Right lung (tissue), 5 donors: ENCODE data around the gene CNOT4. TPM values are rescaled to one million over a fixed set of nuclear protein-coding genes. Genes with fewer than 3 reads are reported as not detected.
"Not testable (repeated sequence)": the region's sequence is repeated elsewhere in the genome, so short reads cannot be mapped to it uniquely, and the experiment has no call there.

Experiments
- DNase-seq, 2 donors: peaks; one replicate each; pipeline ENCODE4 v3.0.0-alpha.2; 2013
- polyA plus RNA-seq, 5 donors: library from polyadenylated mRNA; unstranded; fragments of 120-200 nt; gene quantifications; one replicate each; pipeline versions ENCODE4 v1.2.1 to v1.2.3, GENCODE V29; 2013; ENCODE audit warnings: inconsistent platforms in 1 of 5, low replicate concordance in 1 of 5; ENCODE audit not compliant: insufficient read length in 5 of 5, insufficient read depth in 1 of 5

Gene CNOT4
- polyA plus RNA-seq, 5 donors = 27.5 to 36.6 (median 33.1) TPM

DNA sequence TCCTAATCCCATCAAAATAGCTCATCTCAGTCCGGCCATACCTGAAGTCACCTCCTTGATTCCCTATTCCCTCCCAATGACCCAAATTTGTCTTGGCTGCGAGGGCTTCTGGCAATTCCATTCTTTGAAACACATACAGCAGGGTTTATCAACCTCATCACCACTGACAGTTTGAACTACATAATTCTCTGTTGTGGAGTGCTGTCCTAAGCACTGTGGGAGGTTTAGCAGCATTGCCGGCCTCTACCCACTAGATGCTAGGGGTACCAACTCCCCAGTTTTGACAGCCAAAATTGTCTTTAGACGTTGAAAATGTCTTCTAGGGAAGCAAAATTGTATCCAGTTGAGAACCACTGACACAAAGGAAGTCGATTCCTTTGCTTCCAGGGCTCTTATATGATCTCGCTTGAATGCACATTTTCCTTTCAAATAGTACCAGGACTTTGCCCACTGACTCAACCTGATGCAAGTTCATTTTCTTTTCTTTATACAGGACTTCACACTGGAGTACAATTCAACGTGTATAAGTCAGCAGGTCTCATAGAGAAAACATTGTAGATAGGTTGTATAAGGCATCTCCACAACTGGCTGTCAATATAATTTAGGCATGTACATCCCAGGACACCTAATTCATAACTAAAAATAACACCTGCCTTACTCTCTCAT is 142.9 kb downstream of the CNOT4 start:
- no peak for DNase-seq

DNA sequence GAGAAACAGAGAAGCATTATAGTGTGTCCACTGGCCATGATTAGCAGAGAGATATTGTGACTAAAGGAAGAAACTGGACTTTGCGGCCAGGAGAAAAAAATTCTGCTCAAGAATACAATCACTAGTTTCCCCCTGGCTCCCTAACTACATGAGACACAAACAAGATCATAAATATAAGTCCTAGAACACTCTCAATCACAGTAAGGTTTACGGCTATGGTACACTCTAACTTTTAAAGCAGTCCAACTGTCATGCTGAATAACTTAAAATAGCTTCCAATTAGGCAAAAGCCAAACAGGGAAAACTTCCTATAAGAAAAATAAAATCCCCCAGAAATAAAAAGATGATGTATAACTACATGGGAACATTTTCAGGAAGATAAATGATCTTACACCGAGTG is 144.2 kb downstream of the CNOT4 start:
- DNase-seq = no peak

DNA sequence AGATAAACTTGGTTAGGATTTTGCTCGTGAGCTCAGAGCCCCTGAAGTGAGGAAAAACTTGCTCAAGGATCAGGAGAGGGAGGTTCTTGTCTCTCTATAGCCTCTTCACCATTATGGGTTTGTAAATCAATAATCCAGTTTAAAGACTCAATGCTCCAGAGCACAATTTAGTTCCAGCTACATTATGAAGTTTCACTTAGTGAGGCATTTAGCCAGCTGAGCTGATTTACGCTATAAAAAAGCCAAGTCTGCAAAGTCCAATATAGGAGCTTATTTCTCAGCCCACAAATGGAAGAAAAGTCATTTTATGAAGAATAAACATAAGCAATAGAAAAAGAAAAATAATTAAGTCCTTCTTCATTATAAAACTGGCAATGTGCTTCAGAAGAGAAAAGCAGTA is 145.7 kb downstream of the CNOT4 start:
- DNase-seq = no peak

GRCh38 chr7:135362871-135363270 is 147.0 kb downstream of the CNOT4 start:
- no peak for DNase-seq

- no peak for DNase-seq
Measured at GRCh38 chr7:135361788-135362187, 148.1 kb downstream of the CNOT4 start.

DNA sequence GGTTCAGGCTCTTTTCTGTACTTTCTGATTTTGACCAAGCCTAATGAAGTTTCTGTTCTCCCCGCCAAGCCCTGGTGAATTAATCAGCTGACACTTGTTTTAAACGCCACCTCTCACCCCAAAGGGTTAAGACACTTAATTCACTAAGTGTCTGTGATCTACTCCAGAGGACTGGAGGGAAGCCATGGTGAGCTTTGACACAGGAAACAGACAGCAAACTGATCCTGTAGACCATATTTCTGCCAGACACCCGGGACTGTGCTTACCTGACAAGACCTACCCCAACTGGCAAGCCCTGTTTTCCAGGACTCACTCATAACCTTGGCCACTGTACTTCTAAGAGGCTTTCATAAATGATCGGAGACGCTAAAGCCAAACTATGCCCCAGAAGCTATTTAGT is 150.3 kb downstream of the CNOT4 start:
- peak; percentile 84 for DNase-seq

DNA sequence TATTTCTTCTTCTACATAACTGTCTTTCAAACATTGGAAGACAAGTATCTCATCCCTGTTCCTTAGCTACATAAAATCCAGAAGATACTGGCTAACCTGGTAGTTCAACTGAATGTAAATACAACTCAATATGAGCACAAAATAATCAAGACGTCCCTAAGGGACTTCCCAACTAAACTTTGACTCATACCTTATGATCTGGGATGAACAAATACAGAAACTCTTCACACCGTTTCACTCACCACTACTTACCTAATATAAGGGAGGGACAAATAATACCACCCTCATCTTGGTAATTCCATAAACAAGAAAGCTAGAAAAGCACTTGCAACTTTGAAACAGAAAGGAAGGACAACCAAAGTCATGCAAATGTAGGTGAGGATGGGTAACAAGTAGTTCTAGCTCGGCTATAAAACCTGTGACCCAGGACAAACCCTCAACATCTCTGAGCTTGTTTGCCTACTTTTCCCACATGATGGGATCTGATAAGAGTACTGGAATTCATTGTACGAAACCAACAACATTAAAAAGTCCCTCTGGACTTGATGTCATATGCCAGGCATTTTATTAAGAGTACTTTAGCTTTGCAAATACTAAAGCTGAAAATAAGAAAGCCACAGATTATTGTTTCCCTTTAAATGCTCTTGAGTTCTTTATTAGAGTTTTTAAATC is 154.4 kb downstream of the CNOT4 start:
- no peak for DNase-seq

DNA sequence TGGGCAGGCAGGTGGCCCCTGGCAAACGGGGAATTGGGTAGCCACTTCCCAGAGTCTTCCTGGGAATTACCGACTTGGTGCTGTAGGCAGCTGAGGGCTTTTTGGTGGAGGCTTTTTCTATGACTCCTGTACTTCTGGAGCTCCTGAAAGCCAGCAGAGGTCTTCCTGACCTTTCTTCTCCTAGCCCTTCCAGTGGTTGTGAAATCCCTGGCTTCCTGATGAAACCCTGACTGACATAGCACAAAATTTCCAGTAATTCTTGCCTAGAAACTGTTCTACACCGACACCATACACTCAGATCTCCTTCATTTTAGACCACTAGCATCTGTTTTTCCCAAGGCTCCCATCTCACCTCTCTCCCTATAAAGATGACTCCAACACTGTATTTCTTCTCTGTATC is 156.1 kb downstream of the CNOT4 start:
- no peak for DNase-seq

DNA sequence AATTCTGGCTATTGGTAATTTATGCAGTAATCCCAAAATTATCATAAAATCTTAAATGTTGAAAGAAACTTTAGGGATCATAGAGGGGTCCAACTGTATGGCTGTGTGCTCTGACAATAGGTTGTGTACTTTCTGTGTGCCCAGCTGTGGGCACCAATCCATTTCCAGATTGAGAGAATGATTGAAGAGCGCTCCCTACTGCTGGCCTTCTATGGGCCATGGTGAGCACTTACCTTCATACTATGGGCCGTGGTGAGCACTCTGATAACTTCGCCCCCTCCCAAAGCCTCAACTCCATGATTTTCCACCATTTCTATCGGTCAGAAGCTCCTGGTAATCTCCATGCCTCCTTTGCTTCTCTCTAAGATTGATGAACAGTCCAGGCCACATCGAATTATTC is 157.6 kb downstream of the CNOT4 start:
- no peak for DNase-seq

DNA sequence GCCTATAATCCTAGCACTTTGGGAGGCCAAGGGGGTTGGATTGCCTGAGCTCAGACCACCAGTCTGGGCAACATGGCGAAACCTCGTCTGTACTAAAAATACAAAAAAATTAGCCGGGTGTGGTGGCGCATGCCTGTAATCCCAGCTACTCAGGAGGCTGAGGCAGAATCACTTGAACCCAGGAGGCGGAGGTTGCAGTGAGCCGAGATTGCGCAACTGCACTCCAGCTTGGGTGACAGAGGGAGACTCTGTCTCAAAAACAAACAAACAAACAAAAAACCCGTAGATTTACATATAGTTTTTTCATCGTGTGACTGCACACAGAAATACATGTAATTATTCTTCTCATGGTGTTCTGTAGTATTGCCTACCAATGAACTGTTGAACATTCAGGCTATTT is 158.8 kb downstream of the CNOT4 start:
- not testable (repeated sequence) for DNase-seq

DNA sequence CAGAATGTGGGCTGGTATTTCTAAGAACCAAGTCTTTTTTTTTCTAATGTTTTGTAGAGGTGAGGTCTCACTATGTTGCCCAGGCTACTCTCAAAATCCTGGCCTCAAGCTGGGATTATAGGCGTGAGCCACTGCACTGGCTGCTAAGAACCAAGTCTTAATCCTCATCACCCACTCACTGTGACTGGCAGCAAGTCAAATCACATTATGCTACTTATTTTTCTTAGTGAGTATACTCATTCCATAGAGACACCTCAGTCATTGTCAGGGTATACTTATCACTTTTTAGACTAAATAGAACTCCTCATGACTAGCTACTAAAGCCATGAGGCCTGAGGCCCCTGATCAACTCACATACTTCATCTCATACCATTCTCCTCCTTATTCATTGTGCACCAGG is 160.2 kb downstream of the CNOT4 start:
- no peak for DNase-seq

DNA sequence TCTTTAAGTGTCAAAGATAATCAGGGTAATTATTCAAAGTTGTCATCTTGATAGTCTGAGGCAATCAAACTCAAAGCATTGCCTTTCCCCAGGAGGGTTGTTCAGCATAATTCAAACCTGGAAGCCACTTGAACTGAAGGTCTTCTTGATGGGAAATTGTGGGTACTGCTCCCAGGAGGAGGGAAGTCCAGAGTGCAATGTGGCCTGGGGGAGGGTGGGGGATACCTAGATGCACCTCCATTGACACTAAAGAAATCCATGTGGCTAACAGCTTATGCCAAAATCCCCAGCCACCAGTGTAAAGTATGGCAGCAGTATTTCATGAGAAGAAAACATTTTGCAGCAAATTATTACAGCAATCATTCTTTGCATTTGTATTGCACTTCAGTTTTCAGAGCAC is 161.4 kb downstream of the CNOT4 start:
- DNase-seq = no peak

- DNase-seq = no peak
Measured at GRCh38 chr7:135343361-135343760, 166.5 kb downstream of the CNOT4 start.

GRCh38 chr7:135342887-135343286 is 167.0 kb downstream of the CNOT4 start:
- DNase-seq = no peak

GRCh38 chr7:135341049-135341448 is 168.9 kb downstream of the CNOT4 start:
- no peak for DNase-seq

- no peak for DNase-seq
Measured at GRCh38 chr7:135337977-135338550, 171.8 kb downstream of the CNOT4 start.

DNA sequence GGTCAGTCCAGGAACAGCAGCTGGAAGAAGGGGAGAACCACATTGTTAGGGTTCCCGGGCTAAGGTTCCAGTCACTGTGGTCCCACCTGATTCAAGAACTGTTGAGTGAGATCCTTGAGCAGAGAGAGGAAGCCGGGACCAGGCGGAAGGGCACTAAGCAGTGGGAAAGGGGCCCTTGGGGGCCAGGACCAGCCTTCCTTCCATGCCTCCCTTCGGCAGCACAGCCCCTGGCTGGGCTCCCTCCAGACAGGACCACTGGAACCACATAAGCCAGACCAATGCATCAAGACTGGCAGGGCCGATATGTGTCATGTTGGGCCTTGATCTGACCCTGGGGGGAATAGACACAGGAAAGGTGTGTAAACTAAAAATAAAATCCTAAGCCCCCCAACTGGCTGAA is 172.4 kb downstream of the CNOT4 start:
- no peak for DNase-seq

DNA sequence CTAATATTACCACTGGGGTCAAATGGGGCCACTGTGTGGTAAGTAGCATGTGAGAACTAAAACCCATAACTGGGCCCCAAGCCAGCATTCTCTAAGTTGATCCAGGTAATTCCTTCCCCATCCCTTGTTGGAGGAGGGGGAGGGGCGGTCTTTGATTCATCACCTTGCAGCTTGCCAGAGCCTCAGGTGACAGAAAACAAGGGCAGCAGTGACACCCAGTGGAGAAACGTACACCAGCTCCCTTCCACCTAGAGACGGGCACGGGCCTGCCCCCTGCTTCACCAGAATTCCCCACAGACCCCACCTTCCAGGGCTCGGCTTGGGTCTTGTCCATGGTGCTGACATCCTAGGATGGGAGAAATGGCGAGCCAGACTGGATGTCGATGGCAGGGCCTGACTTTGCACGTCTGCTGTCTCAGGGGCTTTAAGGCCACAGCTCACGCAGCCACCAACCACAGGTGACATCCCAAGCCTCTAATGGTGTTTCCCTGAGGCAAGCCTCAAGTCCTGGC is 174.2 kb downstream of the CNOT4 start:
- DNase-seq = peak; percentile 51 to 60

- no peak for DNase-seq
Measured at GRCh38 chr7:135334830-135335543, 174.9 kb downstream of the CNOT4 start.

- no peak for DNase-seq
Measured at GRCh38 chr7:135333946-135334345, 176.0 kb downstream of the CNOT4 start.

DNA sequence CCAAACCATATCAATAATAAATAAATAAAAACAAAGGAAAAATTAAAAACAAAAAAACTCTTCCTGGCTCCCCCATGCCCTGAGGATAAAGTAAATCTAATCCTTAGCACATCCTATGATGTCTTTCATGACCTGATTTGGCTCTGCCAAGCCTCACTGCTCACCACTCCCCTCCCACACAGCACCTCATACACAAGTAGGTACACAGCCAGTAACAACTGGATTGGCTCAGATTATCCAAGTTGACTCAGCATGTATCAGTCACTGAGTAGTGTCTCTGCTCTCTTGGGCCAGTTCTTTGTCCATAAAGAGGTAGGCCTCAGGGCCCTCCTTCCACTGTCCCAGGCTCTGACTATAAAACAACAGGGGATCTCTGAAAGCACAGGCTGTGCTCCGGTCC is 176.7 kb downstream of the CNOT4 start:
- DNase-seq = no peak

GRCh38 chr7:135330088-135330487 is 179.8 kb downstream of the CNOT4 start:
- DNase-seq = no peak

DNA sequence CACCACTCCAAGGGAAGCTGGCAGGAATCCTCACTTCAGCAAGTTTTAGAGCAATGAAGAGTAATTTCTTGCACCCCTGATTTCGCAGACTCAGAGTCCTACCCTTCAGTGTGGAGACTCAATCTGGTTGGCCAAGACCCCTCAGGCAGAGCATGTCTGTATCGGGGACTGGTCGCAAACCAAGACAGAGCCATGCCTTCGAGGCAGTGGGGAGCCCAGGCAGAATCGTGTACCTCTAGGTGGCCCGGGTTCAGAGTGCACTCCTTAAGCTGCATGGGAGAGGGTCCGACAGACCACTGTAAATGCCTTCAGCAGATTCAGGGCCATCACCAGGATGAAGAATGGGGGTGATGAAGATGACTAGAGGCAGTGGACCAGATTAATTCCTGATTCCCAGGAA is 181.4 kb downstream of the CNOT4 start:
- no peak for DNase-seq
